ENCODE data around the gene KCNIP2.

DNA sequence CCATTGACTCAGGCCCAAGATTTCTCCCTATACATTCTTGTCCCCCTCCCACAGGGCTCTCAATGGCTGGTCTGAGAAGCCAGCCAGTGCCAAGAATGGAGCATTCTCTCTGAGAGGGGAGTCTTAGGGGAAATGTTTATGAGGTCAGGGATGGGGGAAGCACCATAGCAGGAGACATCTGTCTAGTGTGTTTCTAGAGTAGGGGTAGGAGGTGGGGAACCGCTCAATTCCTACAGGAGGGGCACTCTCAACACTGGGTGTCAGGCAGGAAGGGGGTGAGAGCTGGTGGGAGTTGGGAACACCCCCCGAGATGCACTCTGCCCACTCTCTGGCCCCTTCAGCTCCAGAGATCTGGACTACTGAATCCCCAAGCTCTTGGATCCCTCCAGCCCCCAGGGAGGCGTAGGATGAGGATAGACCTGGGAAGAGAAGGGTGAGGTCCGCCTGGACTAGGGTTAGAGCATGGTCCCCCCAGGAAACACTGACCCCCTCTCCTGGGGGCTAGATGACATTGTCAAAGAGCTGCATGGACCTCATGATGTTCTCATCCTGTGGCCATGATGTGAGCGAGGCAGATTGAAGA is 16.7 kb downstream of the KCNIP2 start:
- no peak for TF ChIP-seq POLR2AphosphoS5 (IDR thresholded peaks at IDR 0.05; ENCODE audit: low read depth, low read length)
- no peak for TF ChIP-seq TAF1 (IDR thresholded peaks at IDR 0.05; ENCODE audit: borderline replicate concordance, insufficient read depth, low read length)
